Measurements from ENCODE around the gene CAMK2A.

CAMK2A gene

GRCh38 chr5:150274811-150275210 is 14.8 kb downstream of the CAMK2A start:
- TF ChIP-seq CTCF (IDR thresholded peaks at IDR 0.05; ENCODE audit: low read depth, low read length, missing control alignments) = no peak
- in situ Hi-C loops (cut with HindIII; ENCODE audit: low sequenced_read_pairs) = loop anchor here (5.0 kb wide), 2 partner anchors 43 to 83 kb away; partner anchors contain the start of gene SLC6A7
- DNase-seq (ENCODE audit: low read depth) = no peak
- no peak overlapping the region for H3K4me3 ChIP-seq (ENCODE audit: low read depth, low read length)

GRCh38 chr5:150272531-150272930 is 17.0 kb downstream of the CAMK2A start:
- in situ Hi-C loops (cut with HindIII; ENCODE audit: low sequenced_read_pairs) = loop anchor here (5.0 kb wide), 2 partner anchors 40 to 80 kb away; partner anchors contain the start of gene SLC6A7
- TF ChIP-seq CTCF (IDR thresholded peaks at IDR 0.05; ENCODE audit: low read depth, low read length, missing control alignments) = peak; percentile 56
- peak; percentile 29 for DNase-seq (ENCODE audit: low read depth)
- H3K4me3 ChIP-seq (ENCODE audit: low read depth, low read length) = no peak overlapping the region

- in situ Hi-C loops (cut with HindIII; ENCODE audit: low sequenced_read_pairs) = loop anchor here (5.0 kb wide), 2 partner anchors 40 to 80 kb away; partner anchors contain the start of gene SLC6A7
- H3K4me3 ChIP-seq (ENCODE audit: low read depth, low read length) = no peak overlapping the region
- DNase-seq (ENCODE audit: low read depth) = no peak
- no peak for TF ChIP-seq CTCF (IDR thresholded peaks at IDR 0.05; ENCODE audit: low read depth, low read length, missing control alignments)
These were observed 17.6 kb downstream of the CAMK2A start for GRCh38 chr5:150271923-150272322.

- in situ Hi-C loops (cut with HindIII; ENCODE audit: low sequenced_read_pairs) = loop anchor here (5.0 kb wide), 2 partner anchors 39 to 79 kb away; partner anchors contain the start of gene SLC6A7
- no peak overlapping the region for H3K4me3 ChIP-seq (ENCODE audit: low read depth, low read length)
- TF ChIP-seq CTCF (IDR thresholded peaks at IDR 0.05; ENCODE audit: low read depth, low read length, missing control alignments) = no peak
- DNase-seq (ENCODE audit: low read depth) = no peak
These were observed 18.3 kb downstream of the CAMK2A start for GRCh38 chr5:150271296-150271692.

- no peak overlapping the region for H3K4me3 ChIP-seq (ENCODE audit: low read depth, low read length)
- no peak for TF ChIP-seq CTCF (IDR thresholded peaks at IDR 0.05; ENCODE audit: low read depth, low read length, missing control alignments)
- in situ Hi-C loops (cut with HindIII; ENCODE audit: low sequenced_read_pairs) = loop anchor here (5.0 kb wide), 2 partner anchors 38 to 78 kb away; partner anchors contain the start of gene SLC6A7
- DNase-seq (ENCODE audit: low read depth) = no peak
These were observed 18.9 kb downstream of the CAMK2A start for GRCh38 chr5:150270541-150271295.

- H3K4me3 ChIP-seq (ENCODE audit: low read depth, low read length) = no peak overlapping the region
These were observed 22.7 kb downstream of the CAMK2A start for GRCh38 chr5:150266871-150267291.

More at GRCh38 chr5:150266871-150267291, 22.7 kb downstream of the CAMK2A start:
- DNase-seq (ENCODE audit: low read depth) = no peak
- no peak for TF ChIP-seq CTCF (IDR thresholded peaks at IDR 0.05; ENCODE audit: low read depth, low read length, missing control alignments)
- in situ Hi-C loops (cut with HindIII; ENCODE audit: low sequenced_read_pairs) = no loop called here

All from astrocyte of the cerebellum (primary cell).